Tibial nerve (tissue), 4 donors: ENCODE measurements around the gene LRIT1. TPM values are rescaled to one million over a fixed set of nuclear protein-coding genes. Genes with fewer than 3 reads are reported as not detected.

Source experiments
- DNase-seq, 2 donors: peaks; one replicate each; pipeline ENCODE4 v3.0.0-alpha.2; 2019; ENCODE audit warnings: low spot score in 2 of 2
- H3K27ac ChIP-seq, 4 donors: fragments of 200-600 bp; sonication (generic) in 3 of 4; one replicate each; pipeline ENCODE4 v1.5.1; 2017 to 2019; ENCODE audit warnings: mild to moderate bottlenecking in 1 of 4
- H3K27me3 ChIP-seq, 2 donors: fragments of 200-600 bp; sonication (generic) in 1 of 2; one replicate each; pipeline versions ENCODE4 v1.5.1 to v1.6.0; 2017 to 2019
- H3K36me3 ChIP-seq, 3 donors: fragments of 200-600 bp; sonication (generic); one replicate each; pipeline ENCODE4 v1.5.1; 2018 to 2019
- H3K4me1 ChIP-seq, 4 donors: fragments of 200-600 bp; sonication (generic) in 3 of 4; one replicate each; pipeline ENCODE4 v1.5.1; 2017 to 2019
- H3K4me3 ChIP-seq, 4 donors: fragments of 200-600 bp; sonication (generic) in 3 of 4; one replicate each; pipeline ENCODE4 v1.5.1; 2017 to 2019; ENCODE audit warnings: mild to moderate bottlenecking in 1 of 4, moderate library complexity in 1 of 4
- H3K9me3 ChIP-seq, 4 donors: fragments of 200-600 bp; sonication (generic) in 3 of 4; one replicate each; pipeline ENCODE4 v1.5.1; 2017 to 2019
- CTCF ChIP-seq, 5 experiments: fragments of 200-600 bp in 3 of 5; fragments of 450-650 bp in 2 of 5; sonication (generic) in 3 of 5; IDR thresholded peaks; one replicate each; pipeline ENCODE4 v1.5.1; 2016 to 2019; ENCODE audit warnings: antibody characterized with exemption in 5 of 5, mild to moderate bottlenecking in 3 of 5, moderate library complexity in 2 of 5
- EP300 ChIP-seq, 2 donors: sonication (generic); formaldehyde crosslinking; IDR thresholded peaks; one replicate each; pipeline ENCODE4 v1.6.1; 2017; ENCODE audit warnings: antibody characterized with exemption in 2 of 2, mild to moderate bottlenecking in 1 of 2
- POLR2A ChIP-seq, 2 donors: fragments of 450-650 bp; IDR thresholded peaks; one replicate each; pipeline ENCODE4 v1.6.1; 2017; ENCODE audit warnings: antibody characterized with exemption in 2 of 2, mild to moderate bottlenecking in 2 of 2, moderate library complexity in 2 of 2
- WGBS, 2 donors: methylation state at CpG; one replicate each; pipeline ENCODE4 v1.1.5; 2018; 5-methylcytosine and 5-hydroxymethylcytosine counted together
- total RNA-seq, 4 donors: library from RNA; depleted of rRNA; stranded (reverse); fragments of >200 nt; gene quantifications; one replicate each; pipeline ENCODE4 v1.1.0, GENCODE V29; 2016

The LRIT1 gene
- total RNA-seq, 4 donors from 2014 or later = not detected

DNA sequence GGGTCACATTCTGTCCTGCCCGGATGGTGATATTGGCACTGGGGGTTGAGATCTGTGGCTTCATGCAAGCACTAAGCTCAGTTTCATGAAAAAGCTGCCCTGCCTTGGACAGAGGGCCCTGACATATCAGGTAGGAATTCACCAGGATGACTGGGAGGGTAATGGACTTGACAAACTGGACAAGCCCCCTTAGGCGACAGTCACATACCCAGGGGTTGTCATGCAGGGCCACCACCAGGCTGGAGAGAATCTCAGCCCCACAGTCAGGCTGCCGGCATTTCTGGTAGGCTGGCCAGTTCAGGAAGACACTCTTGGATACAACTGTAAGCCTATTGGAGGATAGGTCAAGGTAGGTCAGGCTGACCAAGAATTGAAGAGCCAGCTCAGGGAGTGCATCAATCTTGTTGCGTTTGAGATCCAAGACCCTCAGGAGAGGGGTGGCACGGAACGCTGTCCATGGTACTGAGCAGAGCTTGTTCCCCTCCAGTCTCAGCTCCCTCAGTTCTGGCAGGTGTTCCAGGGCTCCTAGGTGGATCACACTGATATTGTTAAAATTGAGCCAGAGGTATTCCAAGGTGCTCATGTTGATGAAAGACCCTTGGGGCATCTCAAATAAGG, 16.8 kb downstream of the LRIT1 start:
- WGBS, 2 donors = 43 to 56% methylated on average over 5 to 6 of the region's 6 CpGs
- H3K4me3 ChIP-seq = no peak overlapping the region
- H3K36me3 ChIP-seq = no peaks in the 10 kb centered on the region
- TF ChIP-seq EP300 (IDR thresholded peaks at IDR 0.05) = no peak
- no peak for TF ChIP-seq CTCF (IDR thresholded peaks at IDR 0.05)
- no peaks in the 10 kb centered on the region for H3K9me3 ChIP-seq
- DNase-seq = no peak
- H3K27ac ChIP-seq = no peak overlapping the region
- H3K27me3 ChIP-seq = no peaks in the 10 kb centered on the region
- no peaks in the 10 kb centered on the region for H3K4me1 ChIP-seq

GRCh38 chr10:84221916-84222315, 19.4 kb downstream of the LRIT1 start:
- Histone ChIP-seq H3K4me3 (no peak overlapping the region), H3K27me3 (no peaks in the 10 kb centered on the region), H3K27ac (no peak overlapping the region), H3K9me3 (no peaks in the 10 kb centered on the region), H3K36me3 (no peaks in the 10 kb centered on the region), H3K4me1 (no peaks in the 10 kb centered on the region)
- WGBS, 2 donors = 86 to 90% methylated on average over 8 of the region's 8 CpGs
- no peak for DNase-seq
- no peak for TF ChIP-seq EP300 (IDR thresholded peaks at IDR 0.05)
- no peak for TF ChIP-seq CTCF (IDR thresholded peaks at IDR 0.05)
- TF ChIP-seq POLR2A (IDR thresholded peaks at IDR 0.05) = no peak

GRCh38 chr10:84217746-84218145, 23.6 kb downstream of the LRIT1 start:
- no peaks in the 10 kb centered on the region for H3K4me1 ChIP-seq
- H3K4me3 ChIP-seq = no peak overlapping the region
- no peaks in the 10 kb centered on the region for H3K9me3 ChIP-seq
- no peak for DNase-seq
- H3K27ac ChIP-seq = no peak overlapping the region
- TF ChIP-seq POLR2A (IDR thresholded peaks at IDR 0.05) (no peak), EP300 (IDR thresholded peaks at IDR 0.05) (no peak), CTCF (IDR thresholded peaks at IDR 0.05) (no peak)
- WGBS, 2 donors = 83 to 88% methylated on average over 4 of the region's 4 CpGs
- H3K36me3 ChIP-seq = no peaks in the 10 kb centered on the region
- H3K27me3 ChIP-seq = no peaks in the 10 kb centered on the region

GRCh38 chr10:84216834-84217233, 24.5 kb downstream of the LRIT1 start:
- no peaks in the 10 kb centered on the region for H3K4me1 ChIP-seq
- 85 to 89% methylated on average over 9 of the region's 9 CpGs for WGBS, 2 donors
- no peaks in the 10 kb centered on the region for H3K9me3 ChIP-seq
- H3K27ac ChIP-seq = no peak overlapping the region
- TF ChIP-seq CTCF (IDR thresholded peaks at IDR 0.05) = no peak
- TF ChIP-seq EP300 (IDR thresholded peaks at IDR 0.05) = no peak
- TF ChIP-seq POLR2A (IDR thresholded peaks at IDR 0.05) = no peak
- no peaks in the 10 kb centered on the region for H3K36me3 ChIP-seq
- no peak overlapping the region for H3K4me3 ChIP-seq
- H3K27me3 ChIP-seq = no peaks in the 10 kb centered on the region
- no peak for DNase-seq

DNA sequence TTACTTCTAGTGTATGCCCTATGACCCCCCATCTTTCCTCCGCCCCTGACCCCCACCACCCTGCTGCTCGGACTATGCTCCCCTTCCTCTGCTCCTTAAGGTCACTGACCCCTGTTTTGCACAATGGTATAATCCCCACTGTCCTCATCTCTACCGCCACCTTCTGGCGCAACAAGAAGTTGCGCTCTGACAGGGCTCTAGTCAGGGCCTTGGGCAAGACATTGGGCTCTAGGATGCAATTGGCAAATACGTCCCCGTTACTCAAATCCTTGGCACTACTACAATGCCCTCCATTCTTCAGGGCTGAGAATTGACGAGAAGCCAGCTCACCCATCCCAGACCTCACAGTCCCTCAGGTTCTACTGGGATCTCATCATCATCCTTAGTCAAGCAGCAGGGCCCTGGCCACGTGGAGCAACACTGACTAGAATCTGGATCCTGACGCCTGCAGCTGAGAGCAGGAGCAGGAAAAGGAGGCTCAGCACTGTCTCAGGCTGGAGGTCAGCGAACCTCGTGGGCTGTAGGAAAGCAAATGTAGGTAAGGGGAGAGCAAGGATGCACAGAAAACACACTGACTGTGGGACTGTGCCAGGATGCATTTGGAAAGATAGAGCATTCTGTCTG, 26.6 kb downstream of the LRIT1 start:
- H3K27me3 ChIP-seq = no peaks in the 10 kb centered on the region
- H3K27ac ChIP-seq = no peak overlapping the region
- 46 to 53% methylated on average over 12 of the region's 12 CpGs for WGBS, 2 donors
- no peak overlapping the region for H3K4me3 ChIP-seq
- DNase-seq = no peak
- H3K36me3 ChIP-seq = no peaks in the 10 kb centered on the region
- TF ChIP-seq CTCF (IDR thresholded peaks at IDR 0.05) (peak in 1 of 5 experiments; percentile 24), POLR2A (IDR thresholded peaks at IDR 0.05) (no peak)
- no peaks in the 10 kb centered on the region for H3K9me3 ChIP-seq
- H3K4me1 ChIP-seq = no peaks in the 10 kb centered on the region
